Epidermal melanocyte (primary cell): ENCODE measurements around the gene AATF.

Experiments
- DNase-seq: peaks from one replicate; pipeline ENCODE4 v3.0.0; 2011; ENCODE audit warnings: low spot score; ENCODE audit not compliant: insufficient read length

The AATF gene

GRCh38 chr17:36979565-36979941 is 30.8 kb downstream of the AATF start:
- no peak for DNase-seq

- no peak for DNase-seq
These were observed 31.6 kb downstream of the AATF start for GRCh38 chr17:36980280-36980761.

GRCh38 chr17:36983618-36984017 is 34.9 kb downstream of the AATF start:
- no peak for DNase-seq

GRCh38 chr17:36989173-36989572 is 40.4 kb downstream of the AATF start:
- no peak for DNase-seq

GRCh38 chr17:36992701-36993100 is 43.9 kb downstream of the AATF start:
- DNase-seq = no peak

- no peak for DNase-seq
These were observed 44.5 kb downstream of the AATF start for GRCh38 chr17:36993227-36993626.

GRCh38 chr17:36994438-36994837 is 45.7 kb downstream of the AATF start:
- DNase-seq = no peak

GRCh38 chr17:36999471-36999870 is 50.7 kb downstream of the AATF start:
- no peak for DNase-seq

GRCh38 chr17:37016780-37017179 is 68.0 kb downstream of the AATF start:
- DNase-seq = no peak

- no peak for DNase-seq
These were observed 68.7 kb downstream of the AATF start for GRCh38 chr17:37017404-37017803.

GRCh38 chr17:37019117-37019740 is 70.5 kb downstream of the AATF start:
- DNase-seq = no peak

GRCh38 chr17:37019741-37020129 is 71.0 kb downstream of the AATF start:
- no peak for DNase-seq

- no peak for DNase-seq
These were observed 75.5 kb downstream of the AATF start for GRCh38 chr17:37024181-37024637.

GRCh38 chr17:37025238-37025637 is 76.5 kb downstream of the AATF start:
- no peak for DNase-seq

- no peak for DNase-seq
These were observed 77.2 kb downstream of the AATF start for GRCh38 chr17:37025847-37026530.

GRCh38 chr17:37026531-37026869 is 77.7 kb downstream of the AATF start:
- DNase-seq = no peak

GRCh38 chr17:37028040-37028439 is 79.3 kb downstream of the AATF start:
- DNase-seq = no peak

GRCh38 chr17:37031493-37032083 is 82.8 kb downstream of the AATF start:
- DNase-seq = no peak

GRCh38 chr17:37037590-37038155 is 88.9 kb downstream of the AATF start:
- DNase-seq = no peak

- no peak for DNase-seq
These were observed 90.5 kb downstream of the AATF start for GRCh38 chr17:37039269-37039668.

- DNase-seq = no peak
These were observed 93.2 kb downstream of the AATF start for GRCh38 chr17:37041932-37042331.

- no peak for DNase-seq
These were observed 94.4 kb downstream of the AATF start for GRCh38 chr17:37043201-37043600.
